Astrocyte of the spinal cord (primary cell): Measurements from ENCODE around the gene PHF3.

Source experiments
- DNase-seq: peaks from one replicate; pipeline ENCODE4 v3.0.0; 2011; ENCODE audit warnings: low read depth, low spot score
- H3K4me3 ChIP-seq: 2 replicates; pipeline ENCODE4 v1.5.1; 2011; ENCODE audit warnings: low read depth, mild to moderate bottlenecking, low read length, moderate library complexity
- CTCF ChIP-seq: IDR thresholded peaks from 2 replicates; pipeline ENCODE4 v1.5.1; 2012; ENCODE audit warnings: low read depth, mild to moderate bottlenecking, low read length, inconsistent platforms
- in situ Hi-C: cut with HindIII; loops from 2 replicates; pipeline ENCODE4 v1.10.0; 2017; ENCODE audit warnings: low sequenced_read_pairs

Gene PHF3

DNA sequence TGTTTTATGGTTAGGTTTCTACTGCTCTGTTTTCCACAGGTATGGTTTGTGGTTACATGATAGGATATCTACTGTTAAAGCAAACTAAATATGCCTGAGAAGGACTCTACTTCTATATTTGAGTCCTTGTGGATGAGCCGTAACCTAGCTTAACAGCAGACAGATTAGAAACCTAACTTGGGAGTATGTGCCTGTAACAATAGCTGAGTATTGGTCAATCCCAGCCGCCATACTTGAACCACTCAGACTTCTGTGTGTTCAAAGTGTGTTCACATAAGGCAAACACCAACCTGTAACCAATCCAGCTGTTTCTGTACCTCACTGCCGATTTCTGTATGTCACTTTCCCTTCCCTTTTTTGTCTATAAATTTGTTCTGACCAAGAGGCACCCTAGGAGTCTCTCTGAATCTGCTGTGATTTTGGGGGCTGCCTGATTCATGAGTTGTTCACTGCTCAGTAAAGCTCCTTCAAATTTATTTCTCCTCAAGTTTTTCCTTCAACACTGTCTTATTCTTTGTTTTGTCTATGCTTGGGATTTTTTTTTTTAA lies 37.1 kb downstream of the PHF3 start:
- no peak overlapping the region for H3K4me3 ChIP-seq
- no peak for TF ChIP-seq CTCF
- no peak for DNase-seq
- in situ Hi-C loops, result no loop called here

DNA sequence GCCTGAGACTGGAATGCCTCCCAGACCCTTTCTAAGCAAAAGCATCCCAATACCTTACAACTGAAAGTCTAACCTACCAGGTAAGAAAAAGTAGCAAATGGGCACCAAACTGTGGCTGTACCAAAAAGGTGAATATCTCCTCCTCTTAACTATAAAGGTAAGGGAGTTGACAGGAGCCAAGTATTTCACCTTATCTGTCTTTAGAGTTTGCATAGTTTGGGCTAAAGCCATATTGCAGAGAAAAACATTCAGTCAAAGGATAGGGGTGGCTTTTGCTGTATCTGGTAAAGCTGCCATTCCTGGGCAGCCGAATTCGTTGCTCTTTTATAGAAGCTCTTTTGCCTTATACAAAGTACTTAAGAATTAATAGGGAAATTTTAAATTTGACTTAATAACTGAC lies 38.1 kb downstream of the PHF3 start:
- in situ Hi-C loops, result no loop called here
- no peak overlapping the region for H3K4me3 ChIP-seq
- no peak for TF ChIP-seq CTCF
- DNase-seq, result no peak

DNA sequence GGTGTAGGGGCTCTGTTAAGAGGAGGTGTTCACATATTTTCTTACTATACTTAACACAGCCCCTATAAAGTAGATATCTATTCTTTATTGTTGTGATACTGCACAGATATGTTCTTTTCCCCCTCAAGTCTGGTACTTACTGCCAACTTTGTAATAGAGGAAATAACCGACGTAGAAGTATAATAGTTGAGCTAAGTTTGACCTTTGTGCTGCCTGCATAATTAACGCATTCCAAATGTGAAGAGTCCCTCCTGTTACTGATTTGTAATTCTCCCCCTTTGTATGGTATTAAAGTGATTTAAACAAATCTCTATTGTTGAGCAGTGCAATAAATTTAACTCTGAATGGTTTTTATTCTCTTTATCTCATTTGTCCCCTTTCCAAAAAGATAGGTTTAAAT lies 39.0 kb downstream of the PHF3 start:
- no peak for TF ChIP-seq CTCF
- in situ Hi-C loops, result no loop called here

GRCh38 chr6:63675138-63675537 lies 39.5 kb downstream of the PHF3 start:
- DNase-seq, result no peak
- in situ Hi-C loops, result no loop called here
- no peak for TF ChIP-seq CTCF

More for the DNA sequence above, 39.0 kb downstream of the PHF3 start:
- H3K4me3 ChIP-seq, result no peak overlapping the region
- DNase-seq, result no peak

DNA sequence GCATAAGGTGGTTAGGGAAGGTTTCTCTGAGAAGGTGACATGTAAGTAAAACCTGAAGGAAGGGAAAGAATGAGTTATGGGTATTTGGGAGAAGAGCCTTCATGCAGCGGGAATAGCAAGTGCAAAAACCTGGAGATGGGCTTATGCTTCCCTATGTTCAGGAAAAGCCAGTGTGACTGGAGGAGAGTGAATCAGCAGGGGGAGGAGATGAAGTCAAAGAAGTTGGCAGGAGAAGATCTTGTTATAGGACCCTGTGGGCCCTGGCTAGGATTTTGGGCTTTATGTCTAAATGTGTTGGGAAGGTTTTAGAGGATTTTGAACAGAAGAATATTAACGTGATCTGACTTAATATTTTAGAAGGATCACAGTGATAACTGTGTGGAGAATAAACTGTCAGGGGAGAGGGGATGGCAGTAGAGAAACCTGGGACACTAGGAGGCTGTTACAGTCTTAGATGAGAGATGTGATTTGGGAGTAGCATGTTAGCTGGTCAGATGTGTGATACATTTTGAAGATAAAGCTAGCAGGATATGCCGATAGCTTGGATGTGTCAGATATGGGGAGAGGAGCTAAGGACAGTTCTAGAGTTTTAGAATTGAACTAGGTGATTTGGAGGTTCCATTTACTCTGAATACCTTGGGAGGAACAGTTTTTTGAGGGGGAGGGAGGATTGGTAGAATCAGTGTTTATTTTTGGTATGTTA lies 41.0 kb downstream of the PHF3 start:
- TF ChIP-seq CTCF, result no peak
- H3K4me3 ChIP-seq, result no peak overlapping the region
- in situ Hi-C loops, result no loop called here
- no peak for DNase-seq

More at GRCh38 chr6:63675138-63675537, 39.5 kb downstream of the PHF3 start:
- no peak overlapping the region for H3K4me3 ChIP-seq

DNA sequence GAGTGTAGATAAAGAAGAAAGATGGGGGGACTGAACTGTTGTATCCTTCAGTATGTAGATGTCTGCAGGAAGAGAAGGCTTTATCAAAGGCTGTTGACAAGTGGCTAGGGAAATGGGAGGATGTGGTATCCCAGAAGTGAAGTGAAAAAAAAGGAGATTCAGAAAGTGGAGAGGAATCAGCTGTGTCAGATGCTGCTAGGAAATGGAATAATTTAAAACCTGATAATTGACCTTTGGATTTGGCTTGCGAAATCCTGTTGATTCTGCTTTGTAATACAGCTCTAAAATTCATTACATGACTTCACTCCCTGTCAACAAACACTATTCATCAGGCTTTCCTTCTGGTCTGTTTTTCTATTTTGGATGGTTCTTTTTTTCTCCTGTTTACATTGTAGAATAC lies 41.7 kb downstream of the PHF3 start:
- no peak for DNase-seq
- in situ Hi-C loops, result no loop called here
- no peak overlapping the region for H3K4me3 ChIP-seq
- no peak for TF ChIP-seq CTCF
